HG03432 (cell line): ENCODE data around the gene RAB1B.
"Not testable (repeated sequence)": the region's sequence is repeated elsewhere in the genome, so short reads cannot be mapped to it uniquely, and the experiment has no call there.

ENCODE experiments used
- ATAC-seq: cut with Tn5 transposase; IDR thresholded peaks from one replicate; pipeline ENCODE4 v1.9.1; 2021; ENCODE audit warnings: mild to moderate bottlenecking, moderate library complexity; ENCODE audit not compliant: unreplicated experiment

The RAB1B gene

GRCh38 chr11:66266378-66267038, 1.9 kb upstream of the RAB1B start:
- no peak for ATAC-seq

- ATAC-seq, result no peak
Measured at GRCh38 chr11:66267039-66267378, 1.4 kb upstream of the RAB1B start.

- peak; percentile 52 for ATAC-seq
Measured at GRCh38 chr11:66267379-66268243, 828 bp upstream of the RAB1B start.

GRCh38 chr11:66268952-66269905, 790 bp downstream of the RAB1B start:
- no peak for ATAC-seq

GRCh38 chr11:66271816-66272215, 3.4 kb downstream of the RAB1B start:
- no peak for ATAC-seq

- no peak for ATAC-seq
Measured at GRCh38 chr11:66272596-66272995, 4.2 kb downstream of the RAB1B start.

- ATAC-seq, result no peak
Measured at GRCh38 chr11:66274219-66274618, 5.8 kb downstream of the RAB1B start.

GRCh38 chr11:66275396-66275795, 7.0 kb downstream of the RAB1B start:
- ATAC-seq, result no peak

- no peak for ATAC-seq
Measured at GRCh38 chr11:66275984-66276612, 7.7 kb downstream of the RAB1B start.

- not testable (repeated sequence) for ATAC-seq
Measured at GRCh38 chr11:66276619-66277018, 8.2 kb downstream of the RAB1B start.

- not testable (repeated sequence) for ATAC-seq
Measured at GRCh38 chr11:66277064-66277463, 8.6 kb downstream of the RAB1B start.

- ATAC-seq, result no peak
Measured at GRCh38 chr11:66277471-66278362, 9.3 kb downstream of the RAB1B start, which contains the start of gene CNIH2. Gene CNIH2, plus strand, starts transcription at chr11:66278175. Its CDS starts 282 bp downstream, at chr11:66278457.

- ATAC-seq, result no peak
Measured at GRCh38 chr11:66278363-66279091, 10.1 kb downstream of the RAB1B start.

- ATAC-seq, result no peak
Measured at GRCh38 chr11:66279092-66279734, 10.8 kb downstream of the RAB1B start.

GRCh38 chr11:66280428-66280827, 12.0 kb downstream of the RAB1B start:
- no peak for ATAC-seq

GRCh38 chr11:66281001-66281400, 12.6 kb downstream of the RAB1B start:
- no peak for ATAC-seq

- ATAC-seq, result no peak
Measured at GRCh38 chr11:66281776-66282467, 13.5 kb downstream of the RAB1B start.
